Mesenchymal stem cell (in vitro differentiated cells and primary cell): ENCODE measurements around the gene USP28.

Experiments
- DNase-seq: peaks from one replicate; pipeline ENCODE4 v3.0.0-alpha.2; 2013
- H2AFZ ChIP-seq: one replicate; pipeline ENCODE4 v1.6.1; 2013; ENCODE audit warnings: low read depth, mild to moderate bottlenecking, control low read depth, inconsistent platforms, low read length, moderate library complexity
- H2AK5ac ChIP-seq: 2 replicates; pipeline ENCODE4 v1.6.1; 2013; ENCODE audit warnings: low read length, moderate library complexity, mild to moderate bottlenecking, inconsistent platforms; ENCODE audit not compliant: severe bottlenecking
- H2BK120ac ChIP-seq: one replicate; pipeline ENCODE4 v1.6.1; 2013; ENCODE audit warnings: low read depth, mild to moderate bottlenecking, inconsistent platforms, low read length, moderate library complexity
- H2BK12ac ChIP-seq, 2 experiments: one replicate each; pipeline ENCODE4 v1.6.1; 2013; ENCODE audit warnings: inconsistent platforms in 2 of 2, low read length in 2 of 2, mild to moderate bottlenecking in 2 of 2, moderate library complexity in 2 of 2, control low read depth in 1 of 2
- H2BK15ac ChIP-seq: one replicate; pipeline ENCODE4 v1.6.1; 2013; ENCODE audit warnings: mild to moderate bottlenecking, low read depth, inconsistent platforms; ENCODE audit not compliant: poor library complexity, severe bottlenecking
- H2BK5ac ChIP-seq: 2 replicates; pipeline ENCODE4 v1.6.1; 2013; ENCODE audit warnings: low read depth, mild to moderate bottlenecking, low read length, control low read depth, inconsistent platforms; ENCODE audit not compliant: poor library complexity, severe bottlenecking
- H3K14ac ChIP-seq, 2 experiments: one replicate each; pipeline ENCODE4 v1.6.1; 2013; ENCODE audit warnings: inconsistent platforms in 2 of 2, low read length in 2 of 2, control low read depth in 1 of 2, mild to moderate bottlenecking in 1 of 2, moderate library complexity in 1 of 2
- H3K18ac ChIP-seq, 2 experiments: one replicate each; pipeline ENCODE4 v1.6.1; 2013; ENCODE audit warnings: inconsistent platforms in 2 of 2, low read length in 2 of 2, control low read depth in 1 of 2, low read depth in 1 of 2, mild to moderate bottlenecking in 1 of 2
- H3K23ac ChIP-seq, 2 experiments: one replicate each; pipeline ENCODE4 v1.6.1; 2013; ENCODE audit warnings: inconsistent platforms in 2 of 2, low read length in 2 of 2, mild to moderate bottlenecking in 2 of 2, moderate library complexity in 2 of 2, control low read depth in 1 of 2
- H3K27ac ChIP-seq: 2 replicates; pipeline ENCODE4 v1.5.1; 2013; ENCODE audit warnings: mild to moderate bottlenecking, moderate library complexity, low read length, control low read depth, inconsistent platforms; ENCODE audit not compliant: poor library complexity, severe bottlenecking
- H3K27me3 ChIP-seq, 2 experiments: 2 replicates each; pipeline versions ENCODE4 v1.6.1 to v1.7.0; 2013; ENCODE audit warnings: low read length in 2 of 2, mild to moderate bottlenecking in 2 of 2, moderate library complexity in 2 of 2, control low read depth in 1 of 2, inconsistent platforms in 1 of 2; ENCODE audit not compliant: control insufficient read depth in 1 of 2, insufficient read depth in 1 of 2
- H3K36me3 ChIP-seq, 2 experiments: 2 replicates each; pipeline versions ENCODE4 v1.6.1 to v1.7.0; 2013; ENCODE audit warnings: low read length in 2 of 2, control low read depth in 1 of 2, inconsistent platforms in 1 of 2, low read depth in 1 of 2, mild to moderate bottlenecking in 1 of 2; ENCODE audit not compliant: insufficient read depth in 2 of 2, control insufficient read depth in 1 of 2
- H3K4ac ChIP-seq, 2 experiments: one replicate each; pipeline ENCODE4 v1.6.1; 2013; ENCODE audit warnings: inconsistent platforms in 2 of 2, low read length in 2 of 2, mild to moderate bottlenecking in 2 of 2, moderate library complexity in 2 of 2, control low read depth in 1 of 2, low read depth in 1 of 2
- H3K4me1 ChIP-seq: 2 replicates; pipeline ENCODE4 v1.6.1; 2013; ENCODE audit warnings: low read depth, low read length, control low read depth; ENCODE audit not compliant: control insufficient read depth, insufficient read depth
- H3K4me2 ChIP-seq: 2 replicates; pipeline ENCODE4 v1.6.1; 2013; ENCODE audit warnings: low read length, mild to moderate bottlenecking, inconsistent platforms; ENCODE audit not compliant: poor library complexity, severe bottlenecking
- H3K4me3 ChIP-seq, 2 experiments: 2 replicates each; pipeline versions ENCODE4 v1.5.1 to v1.7.0; 2013; ENCODE audit warnings: low read length in 2 of 2, mild to moderate bottlenecking in 2 of 2, control low read depth in 1 of 2, low read depth in 1 of 2; ENCODE audit not compliant: insufficient read depth in 1 of 2
- H3K79me1 ChIP-seq: replicated peaks from 2 replicates; pipeline ENCODE4 v1.6.1; 2013; ENCODE audit warnings: mild to moderate bottlenecking, control low read depth, low read length, inconsistent platforms; ENCODE audit not compliant: poor library complexity, severe bottlenecking
- H3K9ac ChIP-seq: 2 replicates; pipeline ENCODE4 v1.7.0; 2013; ENCODE audit warnings: mild to moderate bottlenecking, low read length, moderate library complexity
- H3K9me3 ChIP-seq: 2 replicates; pipeline ENCODE4 v1.7.0; 2013; ENCODE audit warnings: mild to moderate bottlenecking, low read length; ENCODE audit not compliant: control insufficient read depth
- H4K8ac ChIP-seq: one replicate; pipeline ENCODE4 v1.6.1; 2013; ENCODE audit warnings: inconsistent platforms, mild to moderate bottlenecking, low read length, moderate library complexity
- H4K91ac ChIP-seq: one replicate; pipeline ENCODE4 v1.6.1; 2013; ENCODE audit warnings: mild to moderate bottlenecking, low read length, inconsistent platforms
- WGBS: methylation state at CpG from one replicate; pipeline ENCODE4 v1.1.7; 2013; ENCODE audit warnings: mixed read lengths; 5-methylcytosine and 5-hydroxymethylcytosine counted together

USP28 gene

DNA sequence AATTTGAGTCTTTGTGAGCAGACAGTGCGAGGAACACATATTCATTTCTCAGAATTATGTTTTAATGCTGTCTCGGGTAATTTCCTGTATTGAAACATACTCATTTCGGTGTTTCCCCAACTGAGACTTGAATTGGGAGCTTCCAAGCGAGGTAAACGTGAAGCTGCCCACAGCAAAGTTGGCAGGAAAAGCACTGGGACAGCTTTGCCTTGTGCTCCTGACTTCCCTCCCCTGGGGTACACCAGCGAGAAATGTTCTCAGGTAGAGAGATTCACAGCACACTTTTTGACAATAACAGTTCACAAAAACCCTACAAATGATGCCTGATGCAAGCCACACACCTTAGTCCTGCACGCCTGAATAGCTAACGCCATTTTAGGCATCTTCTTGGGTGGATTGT is 32.3 kb upstream of the USP28 start:
- no peak overlapping the region for H2AFZ ChIP-seq
- 93% methylated on average over 8 of the region's 8 CpGs for WGBS
- H3K14ac ChIP-seq, result no peak overlapping the region
- no peak overlapping the region for H3K27ac ChIP-seq
- no peak overlapping the region for H4K8ac ChIP-seq
- no peak overlapping the region for H2BK15ac ChIP-seq
- H2BK120ac ChIP-seq, result no peak overlapping the region
- no peaks in the 10 kb centered on the region for H3K4me1 ChIP-seq
- H3K9me3 ChIP-seq, result no peaks in the 10 kb centered on the region
- H3K9ac ChIP-seq, result no peak overlapping the region
- no peak overlapping the region for H3K4me3 ChIP-seq
- no peak overlapping the region for H2AK5ac ChIP-seq
- H4K91ac ChIP-seq, result no peak overlapping the region
- DNase-seq, result no peak
- no peak overlapping the region for H3K4me2 ChIP-seq
- H3K36me3 ChIP-seq, result no peaks in the 10 kb centered on the region
- H3K27me3 ChIP-seq, result peaks cover 26 to 42% of the 10 kb centered on the region in 2 experiments
- no peak overlapping the region for H3K23ac ChIP-seq
- no peak overlapping the region for H2BK12ac ChIP-seq
- H3K79me1 ChIP-seq, result no peaks in the 10 kb centered on the region
- H3K18ac ChIP-seq, result no peak overlapping the region
- H2BK5ac ChIP-seq, result no peak overlapping the region
- no peak overlapping the region for H3K4ac ChIP-seq

DNA sequence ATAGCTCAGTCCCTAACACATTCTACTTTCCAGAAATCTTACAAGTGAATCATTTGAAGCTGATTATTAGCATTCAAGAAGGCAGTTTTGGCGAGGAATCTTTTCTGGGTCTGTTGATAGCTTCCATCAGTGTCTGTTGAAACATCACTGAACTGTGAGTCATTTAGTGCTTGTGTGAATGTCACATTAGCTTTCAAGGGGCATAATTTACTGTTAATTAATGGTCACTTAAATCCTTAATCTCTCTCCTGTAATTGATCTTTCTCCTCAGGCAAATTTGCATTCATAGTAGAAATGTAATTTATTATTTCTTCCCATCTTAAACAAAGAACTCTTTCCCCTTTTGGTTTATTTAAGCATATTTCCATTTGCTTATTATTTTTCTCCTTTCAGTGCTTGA is 31.8 kb upstream of the USP28 start:
- no peak overlapping the region for H3K27ac ChIP-seq
- H3K9ac ChIP-seq, result no peak overlapping the region
- H4K91ac ChIP-seq, result no peak overlapping the region
- peaks cover 26 to 43% of the 10 kb centered on the region in 2 experiments for H3K27me3 ChIP-seq
- no peaks in the 10 kb centered on the region for H3K4me1 ChIP-seq
- no peak overlapping the region for H2AK5ac ChIP-seq
- no peaks in the 10 kb centered on the region for H3K9me3 ChIP-seq
- no peak overlapping the region for H3K23ac ChIP-seq
- no peak overlapping the region for H3K4me3 ChIP-seq
- no peak overlapping the region for H3K14ac ChIP-seq
- H4K8ac ChIP-seq, result no peak overlapping the region
- no peak overlapping the region for H3K4ac ChIP-seq
- H2BK15ac ChIP-seq, result no peak overlapping the region
- peak; percentile 7 for DNase-seq
- H2BK5ac ChIP-seq, result no peak overlapping the region
- H3K79me1 ChIP-seq, result no peaks in the 10 kb centered on the region
- H2BK120ac ChIP-seq, result no peak overlapping the region
- no peak overlapping the region for H3K18ac ChIP-seq
- H3K36me3 ChIP-seq, result no peaks in the 10 kb centered on the region
- 17% methylated on average over 1 of the region's 1 CpG for WGBS
- no peak overlapping the region for H2AFZ ChIP-seq
- no peak overlapping the region for H2BK12ac ChIP-seq
- no peak overlapping the region for H3K4me2 ChIP-seq

DNA sequence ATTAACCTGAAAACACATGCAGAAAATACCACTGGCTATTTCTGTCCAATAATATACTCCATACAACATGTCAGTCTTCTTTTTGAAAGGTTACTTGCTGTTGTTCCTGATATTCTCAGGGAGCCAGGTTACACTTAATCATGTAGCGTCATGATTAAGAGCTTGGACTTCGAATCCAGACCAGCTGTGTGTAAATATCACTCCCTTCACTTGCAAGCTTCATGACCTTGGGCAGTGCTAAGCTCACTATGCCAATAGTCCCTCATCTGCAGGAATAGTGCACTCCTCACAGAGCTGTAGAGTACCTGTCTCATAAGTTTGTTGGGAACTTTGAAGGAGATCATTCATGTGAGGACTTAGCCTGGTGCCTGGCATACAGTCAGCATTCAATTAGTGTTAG is 31.1 kb upstream of the USP28 start:
- no peak overlapping the region for H3K9ac ChIP-seq
- no peak overlapping the region for H3K4me2 ChIP-seq
- peaks cover 26 to 50% of the 10 kb centered on the region in 2 experiments for H3K27me3 ChIP-seq
- H3K23ac ChIP-seq, result no peak overlapping the region
- no peaks in the 10 kb centered on the region for H3K36me3 ChIP-seq
- H2BK15ac ChIP-seq, result no peak overlapping the region
- H3K4me1 ChIP-seq, result no peaks in the 10 kb centered on the region
- 45% methylated on average over 2 of the region's 2 CpGs for WGBS
- H2BK120ac ChIP-seq, result no peak overlapping the region
- H3K27ac ChIP-seq, result no peak overlapping the region
- DNase-seq, result no peak
- no peak overlapping the region for H2AK5ac ChIP-seq
- H2BK5ac ChIP-seq, result no peak overlapping the region
- no peak overlapping the region for H3K14ac ChIP-seq
- H4K91ac ChIP-seq, result no peak overlapping the region
- H3K4me3 ChIP-seq, result no peak overlapping the region
- no peaks in the 10 kb centered on the region for H3K9me3 ChIP-seq
- H3K18ac ChIP-seq, result peak overlapping the region in 1 of 2 experiments; percentile 12
- no peaks in the 10 kb centered on the region for H3K79me1 ChIP-seq
- H4K8ac ChIP-seq, result no peak overlapping the region
- H2BK12ac ChIP-seq, result no peak overlapping the region
- H2AFZ ChIP-seq, result no peak overlapping the region
- no peak overlapping the region for H3K4ac ChIP-seq

DNA sequence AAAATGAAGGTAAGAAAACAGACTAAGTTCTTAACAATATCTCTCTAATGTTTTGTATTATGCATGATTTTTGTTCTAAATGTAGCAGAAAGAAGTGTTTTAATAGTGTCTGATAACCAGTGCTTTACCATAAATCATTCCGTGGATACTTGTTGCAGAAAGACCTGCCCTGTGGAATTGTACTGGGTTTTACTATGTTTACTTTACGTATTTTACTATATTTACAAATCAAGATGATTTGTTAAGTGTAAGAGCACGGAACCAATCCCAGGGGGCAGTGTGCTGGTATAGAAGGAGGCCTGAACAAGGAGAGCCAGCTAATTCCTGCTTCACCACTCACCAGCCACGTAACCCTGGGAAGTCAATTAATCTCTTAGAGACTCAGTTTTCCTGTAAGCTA is 30.7 kb upstream of the USP28 start:
- no peak overlapping the region for H2BK120ac ChIP-seq
- H2AFZ ChIP-seq, result no peak overlapping the region
- H3K23ac ChIP-seq, result no peak overlapping the region
- peaks cover 26 to 50% of the 10 kb centered on the region in 2 experiments for H3K27me3 ChIP-seq
- H2BK5ac ChIP-seq, result no peak overlapping the region
- peak; percentile 56 for DNase-seq
- no peaks in the 10 kb centered on the region for H3K4me1 ChIP-seq
- no peaks in the 10 kb centered on the region for H3K9me3 ChIP-seq
- no peak overlapping the region for H4K91ac ChIP-seq
- H4K8ac ChIP-seq, result no peak overlapping the region
- H3K18ac ChIP-seq, result no peak overlapping the region
- no peak overlapping the region for H3K27ac ChIP-seq
- no peak overlapping the region for H3K4ac ChIP-seq
- no peak overlapping the region for H2AK5ac ChIP-seq
- no peak overlapping the region for H3K14ac ChIP-seq
- no peak overlapping the region for H2BK15ac ChIP-seq
- H3K4me3 ChIP-seq, result no peak overlapping the region
- no peak overlapping the region for H2BK12ac ChIP-seq
- no peaks in the 10 kb centered on the region for H3K36me3 ChIP-seq
- no peaks in the 10 kb centered on the region for H3K79me1 ChIP-seq
- WGBS, result 0% methylated on average over 1 of the region's 4 CpGs
- H3K4me2 ChIP-seq, result no peak overlapping the region
- no peak overlapping the region for H3K9ac ChIP-seq
